GM12864 (cell line): ENCODE results near the gene MSRB3.

Experiments used
- DNase-seq: peaks from one replicate; pipeline ENCODE4 v3.0.0-alpha.2; 2011; ENCODE audit warnings: low read depth
- H3K4me3 ChIP-seq: 2 replicates; pipeline ENCODE4 v1.5.1; 2011; ENCODE audit warnings: mild to moderate bottlenecking, low read depth, low read length, control low read depth
- CTCF ChIP-seq: IDR thresholded peaks from 2 replicates; pipeline ENCODE4 v1.5.1; 2011; ENCODE audit warnings: low read depth, mild to moderate bottlenecking, moderate library complexity, low read length, control low read depth, inconsistent platforms; ENCODE audit errors: missing control alignments

Gene MSRB3

GRCh38 chr12:65488197-65488596 lies 209.7 kb downstream of the MSRB3 start:
- DNase-seq, result no peak
- H3K4me3 ChIP-seq, result no peak overlapping the region
- TF ChIP-seq CTCF, result no peak

- TF ChIP-seq CTCF, result no peak
- no peak for DNase-seq
- H3K4me3 ChIP-seq, result no peak overlapping the region
Observed at GRCh38 chr12:65490250-65490649, 211.8 kb downstream of the MSRB3 start.

GRCh38 chr12:65492998-65493912 lies 214.8 kb downstream of the MSRB3 start:
- H3K4me3 ChIP-seq, result no peak overlapping the region
- TF ChIP-seq CTCF, result no peak
- no peak for DNase-seq

- TF ChIP-seq CTCF, result no peak
Observed at GRCh38 chr12:65493913-65494245, 215.4 kb downstream of the MSRB3 start.

GRCh38 chr12:65494537-65494936 lies 216.1 kb downstream of the MSRB3 start:
- TF ChIP-seq CTCF, result no peak
- no peak for DNase-seq

More at GRCh38 chr12:65493913-65494245, 215.4 kb downstream of the MSRB3 start:
- no peak overlapping the region for H3K4me3 ChIP-seq
- no peak for DNase-seq

GRCh38 chr12:65495233-65495632 lies 216.8 kb downstream of the MSRB3 start:
- no peak overlapping the region for H3K4me3 ChIP-seq
- TF ChIP-seq CTCF, result no peak
- no peak for DNase-seq

More at GRCh38 chr12:65494537-65494936, 216.1 kb downstream of the MSRB3 start:
- H3K4me3 ChIP-seq, result no peak overlapping the region

- no peak for DNase-seq
- TF ChIP-seq CTCF, result no peak
- H3K4me3 ChIP-seq, result no peak overlapping the region
Observed at GRCh38 chr12:65496617-65497016, 218.1 kb downstream of the MSRB3 start.
